Activated CD8-positive, alpha-beta memory T cell treated with anti-CD3 and anti-CD28 coated beads, Interleukin-2, amount 50 U/mL, for 1 hour (primary cell): Measurements from ENCODE around the gene TAF11L11.
"Not testable (repeated sequence)": the region's sequence is repeated elsewhere in the genome, so short reads cannot be mapped to it uniquely, and the experiment has no call there.

Experiments used
- DNase-seq: peaks from one replicate; pipeline ENCODE4 v3.0.0-alpha.2; 2020; ENCODE audit errors: extremely low read depth

Gene TAF11L11

GRCh38 chr5:17603880-17604279 is at the start of gene TAF11L11:
TAF11L11 (plus strand) TSS chr5:17604183.
- DNase-seq, result not testable (repeated sequence)

GRCh38 chr5:17585658-17586057 is 18.3 kb upstream of the TAF11L11 start, which contains the start of gene TAF11L7:
TAF11L7 (minus strand) TSS chr5:17585758.
- not testable (repeated sequence) for DNase-seq

GRCh38 chr5:17590860-17591259 is 13.1 kb upstream of the TAF11L11 start, which contains the start of gene TAF11L8:
TAF11L8 (minus strand) TSS chr5:17590960.
- not testable (repeated sequence) for DNase-seq

GRCh38 chr5:17594255-17594654 is 9.7 kb upstream of the TAF11L11 start, which contains the start of gene TAF11L9:
TAF11L9 (minus strand) TSS chr5:17594394.
- DNase-seq, result not testable (repeated sequence)

GRCh38 chr5:17597728-17598127 is 6.3 kb upstream of the TAF11L11 start, which contains the start of gene TAF11L10:
TAF11L10 (minus strand) TSS chr5:17597828.
- not testable (repeated sequence) for DNase-seq

- DNase-seq, result no peak
Measured at GRCh38 chr5:17604951-17605350, 968 bp downstream of the TAF11L11 start.

- DNase-seq, result not testable (repeated sequence)
Measured at GRCh38 chr5:17607461-17607860, 3.5 kb downstream of the TAF11L11 start.

- not testable (repeated sequence) for DNase-seq
Measured at GRCh38 chr5:17610092-17610491, 6.1 kb downstream of the TAF11L11 start, which contains the start of gene TAF11L12. TAF11L12 (plus strand) TSS chr5:17610392.

- DNase-seq, result no peak
Measured at GRCh38 chr5:17614872-17615605, 11.1 kb downstream of the TAF11L11 start.

- DNase-seq, result no peak
Measured at GRCh38 chr5:17619354-17619753, 15.4 kb downstream of the TAF11L11 start.

GRCh38 chr5:17620627-17621026 is 16.6 kb downstream of the TAF11L11 start:
- DNase-seq, result no peak

GRCh38 chr5:17625686-17626085 is 21.7 kb downstream of the TAF11L11 start:
- no peak for DNase-seq

GRCh38 chr5:17631788-17632187 is 27.8 kb downstream of the TAF11L11 start, which contains the start of gene TAF11L13:
TAF11L13 (plus strand) TSS chr5:17632088.
- not testable (repeated sequence) for DNase-seq

GRCh38 chr5:17634160-17634559 is 30.2 kb downstream of the TAF11L11 start, which contains the start of gene TAF11L14:
TAF11L14 (plus strand) TSS chr5:17634460.
- no peak for DNase-seq

- not testable (repeated sequence) for DNase-seq
Measured at GRCh38 chr5:17649232-17649631, 45.2 kb downstream of the TAF11L11 start.

GRCh38 chr5:17655201-17655759 is 51.3 kb downstream of the TAF11L11 start:
- not testable (repeated sequence) for DNase-seq
